ENCODE data around the gene TMEM245. TPM values are rescaled to one million over a fixed set of nuclear protein-coding genes. Genes with fewer than 3 reads are reported as not detected.

The TMEM245 gene
- total and polyA plus RNA-seq, 10 of the 15 experiments (the other 5 are each of a cell fraction or from before 2014, with no cell fraction given) = 7.4 to 36.1 (median 19.0) TPM

DNA sequence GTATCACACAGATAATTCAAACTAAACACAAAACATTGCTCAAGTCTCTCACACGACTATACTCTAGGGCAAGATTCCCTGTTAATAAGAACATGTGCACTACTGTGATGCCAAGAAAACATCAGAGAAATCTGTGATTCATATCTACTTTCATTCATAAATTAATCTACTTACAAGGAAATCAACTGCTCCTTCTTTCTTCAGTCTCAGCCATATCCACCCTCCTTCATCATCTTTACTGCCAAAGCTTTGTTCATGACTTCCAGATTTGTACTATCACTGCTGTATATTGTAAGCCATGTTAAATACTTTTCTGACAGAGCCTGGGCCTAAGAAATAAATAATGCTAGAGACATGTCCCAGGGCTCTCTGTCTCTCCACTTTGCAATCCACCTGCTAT lies 141.5 kb downstream of the TMEM245 start:
- peaks cover 1 to 3% of the 10 kb centered on the region in 2 experiments; a peak in 2 of 4 replicates for H3K36me3 ChIP-seq (ENCODE audit: control insufficient read depth in 2 of 2, insufficient read depth in 2 of 2, low read length in 1 of 2)
- H3K4me2 ChIP-seq (ENCODE audit: control insufficient read depth, insufficient read depth) = no peak overlapping the region
- CTCF ChIA-PET = interaction anchor here (0.6 to 1.5 kb wide), 2 partner anchors 24 to 343 kb away, joined by 4 read pairs; no protein-coding TSS in a partner anchor
- SMC1A ChIA-PET (ENCODE audit: uncharacterized antibody, unreplicated experiment) = interaction anchor here (1.0 kb wide), 1 partner anchor 31 kb away, joined by 3 read pairs; no protein-coding TSS in a partner anchor
- no peaks in the 10 kb centered on the region for H3K4me1 ChIP-seq (ENCODE audit: control insufficient read depth, insufficient read depth, low read length)
- 47% methylated on average over 1 of the region's 1 CpG for WGBS (ENCODE audit: insufficient coverage, insufficient replicate concordance, low lambda C conversion rate, missing lambda C conversion rate)
- no peaks in the 10 kb centered on the region for H3K27me3 ChIP-seq (replicated peaks in 1 of 2; ENCODE audit: control insufficient read depth in 2 of 2, insufficient read depth in 2 of 2, low read length in 1 of 2)
- no peaks in the 10 kb centered on the region for H3K9me3 ChIP-seq (replicated peaks; ENCODE audit: control insufficient read depth, insufficient read depth, low read length)
- ATAC-seq (no peak), FAIRE-seq (no peak), DNase-seq (ENCODE audit: low read depth, low spot score) (no peak)
- POLR2A ChIA-PET = no interaction called here
- H2AFZ ChIP-seq (ENCODE audit: control insufficient read depth, low read depth, low read length) = no peak overlapping the region
- H3K27ac ChIP-seq (ENCODE audit: control insufficient read depth, insufficient read depth) = no peak overlapping the region
- RAD21 ChIA-PET (ENCODE audit: unreplicated experiment) = no interaction called here
- H3K79me2 ChIP-seq (ENCODE audit: control insufficient read depth, insufficient read depth, low read length) = no peaks in the 10 kb centered on the region
- TF ChIP-seq, protein P1, sequence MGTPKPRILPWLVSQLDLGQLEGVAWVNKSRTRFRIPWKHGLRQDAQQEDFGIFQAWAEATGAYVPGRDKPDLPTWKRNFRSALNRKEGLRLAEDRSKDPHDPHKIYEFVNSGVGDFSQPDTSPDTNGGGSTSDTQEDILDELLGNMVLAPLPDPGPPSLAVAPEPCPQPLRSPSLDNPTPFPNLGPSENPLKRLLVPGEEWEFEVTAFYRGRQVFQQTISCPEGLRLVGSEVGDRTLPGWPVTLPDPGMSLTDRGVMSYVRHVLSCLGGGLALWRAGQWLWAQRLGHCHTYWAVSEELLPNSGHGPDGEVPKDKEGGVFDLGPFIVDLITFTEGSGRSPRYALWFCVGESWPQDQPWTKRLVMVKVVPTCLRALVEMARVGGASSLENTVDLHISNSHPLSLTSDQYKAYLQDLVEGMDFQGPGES (IDR thresholded peaks at IDR 0.05) = no peak
- no peak for TF ChIP-seq LARP7 (IDR thresholded peaks at IDR 0.05)
- TF ChIP-seq, protein P2, sequence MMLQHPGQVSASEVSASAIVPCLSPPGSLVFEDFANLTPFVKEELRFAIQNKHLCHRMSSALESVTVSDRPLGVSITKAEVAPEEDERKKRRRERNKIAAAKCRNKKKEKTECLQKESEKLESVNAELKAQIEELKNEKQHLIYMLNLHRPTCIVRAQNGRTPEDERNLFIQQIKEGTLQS (IDR thresholded peaks at IDR 0.05; ENCODE audit: borderline replicate concordance, extremely low read depth, low read depth, low read length) = no peak
- TF ChIP-seq WRNIP1 (IDR thresholded peaks at IDR 0.05; ENCODE audit: borderline replicate concordance, low read depth, low read length) = no peak
- TF ChIP-seq MXI1 (IDR thresholded peaks at IDR 0.05; ENCODE audit: low read depth, low read length) = no peak
- TF ChIP-seq POU2F2 (IDR thresholded peaks at IDR 0.05; ENCODE audit: borderline replicate concordance, low read depth, low read length) = no peak
- TF ChIP-seq, protein P3, sequence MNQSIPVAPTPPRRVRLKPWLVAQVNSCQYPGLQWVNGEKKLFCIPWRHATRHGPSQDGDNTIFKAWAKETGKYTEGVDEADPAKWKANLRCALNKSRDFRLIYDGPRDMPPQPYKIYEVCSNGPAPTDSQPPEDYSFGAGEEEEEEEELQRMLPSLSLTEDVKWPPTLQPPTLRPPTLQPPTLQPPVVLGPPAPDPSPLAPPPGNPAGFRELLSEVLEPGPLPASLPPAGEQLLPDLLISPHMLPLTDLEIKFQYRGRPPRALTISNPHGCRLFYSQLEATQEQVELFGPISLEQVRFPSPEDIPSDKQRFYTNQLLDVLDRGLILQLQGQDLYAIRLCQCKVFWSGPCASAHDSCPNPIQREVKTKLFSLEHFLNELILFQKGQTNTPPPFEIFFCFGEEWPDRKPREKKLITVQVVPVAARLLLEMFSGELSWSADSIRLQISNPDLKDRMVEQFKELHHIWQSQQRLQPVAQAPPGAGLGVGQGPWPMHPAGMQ (IDR thresholded peaks at IDR 0.05; ENCODE audit: borderline replicate concordance) = no peak
- TF ChIP-seq, protein P4, sequence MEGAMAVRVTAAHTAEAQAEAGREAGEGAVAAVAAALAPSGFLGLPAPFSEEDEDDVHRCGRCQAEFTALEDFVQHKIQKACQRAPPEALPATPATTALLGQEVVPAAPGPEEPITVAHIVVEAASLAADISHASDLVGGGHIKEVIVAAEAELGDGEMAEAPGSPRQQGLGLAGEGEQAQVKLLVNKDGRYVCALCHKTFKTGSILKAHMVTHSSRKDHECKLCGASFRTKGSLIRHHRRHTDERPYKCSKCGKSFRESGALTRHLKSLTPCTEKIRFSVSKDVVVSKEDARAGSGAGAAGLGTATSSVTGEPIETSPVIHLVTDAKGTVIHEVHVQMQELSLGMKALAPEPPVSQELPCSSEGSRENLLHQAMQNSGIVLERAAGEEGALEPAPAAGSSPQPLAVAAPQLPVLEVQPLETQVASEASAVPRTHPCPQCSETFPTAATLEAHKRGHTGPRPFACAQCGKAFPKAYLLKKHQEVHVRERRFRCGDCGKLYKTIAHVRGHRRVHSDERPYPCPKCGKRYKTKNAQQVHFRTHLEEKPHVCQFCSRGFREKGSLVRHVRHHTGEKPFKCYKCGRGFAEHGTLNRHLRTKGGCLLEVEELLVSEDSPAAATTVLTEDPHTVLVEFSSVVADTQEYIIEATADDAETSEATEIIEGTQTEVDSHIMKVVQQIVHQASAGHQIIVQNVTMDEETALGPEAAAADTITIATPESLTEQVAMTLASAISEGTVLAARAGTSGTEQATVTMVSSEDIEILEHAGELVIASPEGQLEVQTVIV (IDR thresholded peaks at IDR 0.05; ENCODE audit: borderline replicate concordance, partially characterized antibody) = no peak
- no peak for TF ChIP-seq RFX5 (IDR thresholded peaks at IDR 0.05; ENCODE audit: low read depth, low read length)
- TF ChIP-seq NR2F1 (conservative IDR thresholded peaks at IDR 0.05) = no peak
- no peak for TF ChIP-seq EZH2 (IDR thresholded peaks at IDR 0.05; ENCODE audit: borderline replicate concordance, control insufficient read depth, low read depth, low read length)
- no peak for TF ChIP-seq CBFB (IDR thresholded peaks at IDR 0.05; ENCODE audit: low read depth)
- TF ChIP-seq MEF2A (IDR thresholded peaks at IDR 0.05; ENCODE audit: insufficient read depth, low read depth, low read length) = no peak
- TF ChIP-seq EED (IDR thresholded peaks at IDR 0.05; ENCODE audit: low read depth) = no peak
- TF ChIP-seq SUZ12 (IDR thresholded peaks at IDR 0.05; ENCODE audit: unreplicated experiment) = no peak
- TF ChIP-seq, protein P5, sequence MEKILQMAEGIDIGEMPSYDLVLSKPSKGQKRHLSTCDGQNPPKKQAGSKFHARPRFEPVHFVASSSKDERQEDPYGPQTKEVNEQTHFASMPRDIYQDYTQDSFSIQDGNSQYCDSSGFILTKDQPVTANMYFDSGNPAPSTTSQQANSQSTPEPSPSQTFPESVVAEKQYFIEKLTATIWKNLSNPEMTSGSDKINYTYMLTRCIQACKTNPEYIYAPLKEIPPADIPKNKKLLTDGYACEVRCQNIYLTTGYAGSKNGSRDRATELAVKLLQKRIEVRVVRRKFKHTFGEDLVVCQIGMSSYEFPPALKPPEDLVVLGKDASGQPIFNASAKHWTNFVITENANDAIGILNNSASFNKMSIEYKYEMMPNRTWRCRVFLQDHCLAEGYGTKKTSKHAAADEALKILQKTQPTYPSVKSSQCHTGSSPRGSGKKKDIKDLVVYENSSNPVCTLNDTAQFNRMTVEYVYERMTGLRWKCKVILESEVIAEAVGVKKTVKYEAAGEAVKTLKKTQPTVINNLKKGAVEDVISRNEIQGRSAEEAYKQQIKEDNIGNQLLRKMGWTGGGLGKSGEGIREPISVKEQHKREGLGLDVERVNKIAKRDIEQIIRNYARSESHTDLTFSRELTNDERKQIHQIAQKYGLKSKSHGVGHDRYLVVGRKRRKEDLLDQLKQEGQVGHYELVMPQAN (conservative IDR thresholded peaks at IDR 0.05) = no peak
- TF ChIP-seq NFIC (IDR thresholded peaks at IDR 0.05; ENCODE audit: low read depth, low read length) = no peak
- no peak overlapping the region for H3K4me3 ChIP-seq
- intact Hi-C loops (cut with micrococcal nuclease; ENCODE audit: unreplicated experiment) (no loop called here), in situ Hi-C loops (cut with MboI) (no loop called here)
- no peaks in the 10 kb centered on the region for H4K20me1 ChIP-seq (ENCODE audit: control insufficient read depth, insufficient read depth)
- no peak overlapping the region for H3K9ac ChIP-seq (ENCODE audit: control insufficient read depth, insufficient read depth, low read length)
- no TSS peak for BruUV-seq (replicated peaks)
